Parathyroid adenoma (tissue), 2 donors: Measurements from ENCODE around the gene C9orf153.

Experiments used
- H2AFZ ChIP-seq: fragments of 300-600 bp; sonication (generic); one replicate; pipeline ENCODE4 v1.7.0; 2017; ENCODE audit warnings: antibody characterized with exemption, mild to moderate bottlenecking
- H3K27ac ChIP-seq: fragments of 300-600 bp; sonication (generic); one replicate; pipeline ENCODE4 v1.7.0; 2017
- H3K27me3 ChIP-seq: fragments of 300-600 bp; sonication (generic); one replicate; pipeline ENCODE4 v1.7.0; 2017; ENCODE audit warnings: low read length; ENCODE audit not compliant: control insufficient read depth, insufficient read depth
- H3K36me3 ChIP-seq: fragments of 300-600 bp; sonication (generic); one replicate; pipeline ENCODE4 v1.7.0; 2017; ENCODE audit warnings: low read length; ENCODE audit not compliant: control insufficient read depth, insufficient read depth
- H3K4me1 ChIP-seq: fragments of 300-600 bp; sonication (generic); one replicate; pipeline ENCODE4 v1.7.0; 2017; ENCODE audit warnings: control low read depth
- H3K4me2 ChIP-seq: fragments of 300-600 bp; sonication (generic); one replicate; pipeline ENCODE4 v1.7.0; 2017; ENCODE audit warnings: low read length
- H3K4me3 ChIP-seq: fragments of 300-600 bp; sonication (generic); one replicate; pipeline ENCODE4 v1.7.0; 2017; ENCODE audit warnings: low read depth, low read length
- H3K79me2 ChIP-seq: fragments of 300-600 bp; sonication (generic); one replicate; pipeline ENCODE4 v1.7.0; 2017; ENCODE audit warnings: control low read depth
- H3K9ac ChIP-seq: fragments of 300-600 bp; sonication (generic); one replicate; pipeline ENCODE4 v1.7.0; 2017; ENCODE audit warnings: mild to moderate bottlenecking
- H3K9me3 ChIP-seq: fragments of 300-600 bp; sonication (generic); one replicate; pipeline ENCODE4 v1.7.0; 2017; ENCODE audit warnings: low read length; ENCODE audit not compliant: control insufficient read depth
- TF ChIP-seq, protein P1 (sequence below): fragments of 300-600 bp; sonication (generic); IDR thresholded peaks from one replicate; pipeline ENCODE4 v1.7.0; 2017; ENCODE audit warnings: antibody characterized with exemption, mild to moderate bottlenecking
- donor health status: primary hyperparathyroidism.

Gene C9orf153

DNA sequence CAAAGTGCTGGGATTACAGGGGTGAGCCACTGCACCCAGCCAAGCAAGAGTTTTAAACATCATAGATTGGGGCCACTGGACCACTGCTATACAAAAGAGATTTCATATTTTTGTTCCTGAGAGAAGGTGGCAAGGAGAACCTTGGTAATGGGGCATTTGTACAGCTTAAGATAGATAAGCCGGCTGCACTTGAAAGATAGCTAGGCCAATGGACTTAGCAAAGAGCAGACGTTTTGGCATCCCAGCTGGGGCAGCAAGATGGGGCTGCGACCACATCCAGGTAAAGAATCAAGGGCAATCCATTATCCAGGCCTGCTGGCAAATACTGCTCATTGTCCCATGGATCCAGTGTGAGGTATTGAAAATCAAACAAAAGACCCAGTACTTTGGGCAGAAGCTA, 26.8 kb upstream of the C9orf153 start:
- TF ChIP-seq, protein P1, sequence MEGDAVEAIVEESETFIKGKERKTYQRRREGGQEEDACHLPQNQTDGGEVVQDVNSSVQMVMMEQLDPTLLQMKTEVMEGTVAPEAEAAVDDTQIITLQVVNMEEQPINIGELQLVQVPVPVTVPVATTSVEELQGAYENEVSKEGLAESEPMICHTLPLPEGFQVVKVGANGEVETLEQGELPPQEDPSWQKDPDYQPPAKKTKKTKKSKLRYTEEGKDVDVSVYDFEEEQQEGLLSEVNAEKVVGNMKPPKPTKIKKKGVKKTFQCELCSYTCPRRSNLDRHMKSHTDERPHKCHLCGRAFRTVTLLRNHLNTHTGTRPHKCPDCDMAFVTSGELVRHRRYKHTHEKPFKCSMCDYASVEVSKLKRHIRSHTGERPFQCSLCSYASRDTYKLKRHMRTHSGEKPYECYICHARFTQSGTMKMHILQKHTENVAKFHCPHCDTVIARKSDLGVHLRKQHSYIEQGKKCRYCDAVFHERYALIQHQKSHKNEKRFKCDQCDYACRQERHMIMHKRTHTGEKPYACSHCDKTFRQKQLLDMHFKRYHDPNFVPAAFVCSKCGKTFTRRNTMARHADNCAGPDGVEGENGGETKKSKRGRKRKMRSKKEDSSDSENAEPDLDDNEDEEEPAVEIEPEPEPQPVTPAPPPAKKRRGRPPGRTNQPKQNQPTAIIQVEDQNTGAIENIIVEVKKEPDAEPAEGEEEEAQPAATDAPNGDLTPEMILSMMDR = no peak
- H3K9me3 ChIP-seq = no peaks in the 10 kb centered on the region
- H2AFZ ChIP-seq = no peak overlapping the region
- no peak overlapping the region for H3K9ac ChIP-seq
- no peak overlapping the region for H3K27ac ChIP-seq
- no peak overlapping the region for H3K4me2 ChIP-seq
- no peaks in the 10 kb centered on the region for H3K4me1 ChIP-seq
- no peaks in the 10 kb centered on the region for H3K36me3 ChIP-seq
- peaks cover 2% of the 10 kb centered on the region for H3K79me2 ChIP-seq
- no peak overlapping the region for H3K4me3 ChIP-seq
- H3K27me3 ChIP-seq = no peaks in the 10 kb centered on the region

DNA sequence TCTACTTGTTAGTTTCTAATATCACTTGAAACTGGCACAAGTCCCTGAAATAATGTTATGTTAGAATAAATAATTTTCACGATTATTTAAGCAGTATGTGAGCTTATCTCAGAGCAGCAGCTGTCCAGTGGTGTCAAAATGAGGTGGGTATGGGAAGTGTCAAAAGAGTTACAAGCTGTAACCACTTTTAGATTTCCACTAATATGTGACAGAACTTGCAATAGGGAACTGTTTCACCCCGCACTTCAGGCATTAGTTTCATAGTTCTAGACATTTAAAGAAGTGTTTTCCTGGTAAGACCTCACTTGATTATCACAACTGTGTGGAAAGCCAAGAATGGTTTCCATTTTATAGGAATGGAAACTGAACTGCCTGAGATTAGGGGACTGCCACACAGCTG, 25.8 kb upstream of the C9orf153 start:
- Histone ChIP-seq H3K9me3 (no peaks in the 10 kb centered on the region), H3K27ac (no peak overlapping the region), H3K4me3 (no peak overlapping the region), H3K4me1 (no peaks in the 10 kb centered on the region), H3K4me2 (no peak overlapping the region), H3K36me3 (no peaks in the 10 kb centered on the region), H3K9ac (no peak overlapping the region), H3K79me2 (peaks cover 2% of the 10 kb centered on the region), H2AFZ (no peak overlapping the region), H3K27me3 (no peaks in the 10 kb centered on the region)
- TF ChIP-seq, protein P1 = no peak

DNA sequence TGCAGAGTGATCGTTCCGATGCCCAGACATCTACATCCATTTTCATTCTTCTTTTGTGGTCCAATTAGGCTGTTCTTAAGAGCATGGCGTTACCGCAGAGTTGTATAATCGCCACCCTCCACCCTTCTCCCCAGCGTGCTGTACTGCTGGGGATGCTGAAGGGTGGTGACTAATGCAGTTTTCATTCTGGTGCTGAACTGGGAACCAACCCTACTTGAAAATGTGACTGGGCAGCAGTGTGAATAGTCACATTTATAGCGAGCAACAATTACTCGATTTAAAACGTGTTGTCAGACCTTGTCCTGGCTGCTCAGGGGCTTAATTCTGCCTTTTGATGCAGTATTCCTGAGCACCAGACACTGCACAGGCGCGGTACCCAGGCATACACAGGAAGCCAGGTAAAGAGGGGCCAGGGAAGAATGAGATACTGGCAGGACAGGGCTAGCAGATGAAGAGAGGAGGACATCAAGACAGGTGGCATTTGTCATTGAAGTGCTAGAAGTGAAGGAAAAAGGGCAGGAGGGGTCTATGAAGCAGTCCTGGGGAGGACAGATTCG, 23.6 kb upstream of the C9orf153 start:
- Histone ChIP-seq H3K4me2 (peak overlapping the region; percentile 85), H3K4me1 (no peaks in the 10 kb centered on the region), H3K9ac (no peak overlapping the region), H3K4me3 (peak overlapping the region; percentile 90), H2AFZ (peak overlapping the region; percentile 97), H3K9me3 (no peaks in the 10 kb centered on the region), H3K36me3 (no peaks in the 10 kb centered on the region), H3K27ac (peak overlapping the region; percentile 88), H3K27me3 (no peaks in the 10 kb centered on the region), H3K79me2 (peaks cover 9% of the 10 kb centered on the region)
- TF ChIP-seq, protein P1 = no peak

DNA sequence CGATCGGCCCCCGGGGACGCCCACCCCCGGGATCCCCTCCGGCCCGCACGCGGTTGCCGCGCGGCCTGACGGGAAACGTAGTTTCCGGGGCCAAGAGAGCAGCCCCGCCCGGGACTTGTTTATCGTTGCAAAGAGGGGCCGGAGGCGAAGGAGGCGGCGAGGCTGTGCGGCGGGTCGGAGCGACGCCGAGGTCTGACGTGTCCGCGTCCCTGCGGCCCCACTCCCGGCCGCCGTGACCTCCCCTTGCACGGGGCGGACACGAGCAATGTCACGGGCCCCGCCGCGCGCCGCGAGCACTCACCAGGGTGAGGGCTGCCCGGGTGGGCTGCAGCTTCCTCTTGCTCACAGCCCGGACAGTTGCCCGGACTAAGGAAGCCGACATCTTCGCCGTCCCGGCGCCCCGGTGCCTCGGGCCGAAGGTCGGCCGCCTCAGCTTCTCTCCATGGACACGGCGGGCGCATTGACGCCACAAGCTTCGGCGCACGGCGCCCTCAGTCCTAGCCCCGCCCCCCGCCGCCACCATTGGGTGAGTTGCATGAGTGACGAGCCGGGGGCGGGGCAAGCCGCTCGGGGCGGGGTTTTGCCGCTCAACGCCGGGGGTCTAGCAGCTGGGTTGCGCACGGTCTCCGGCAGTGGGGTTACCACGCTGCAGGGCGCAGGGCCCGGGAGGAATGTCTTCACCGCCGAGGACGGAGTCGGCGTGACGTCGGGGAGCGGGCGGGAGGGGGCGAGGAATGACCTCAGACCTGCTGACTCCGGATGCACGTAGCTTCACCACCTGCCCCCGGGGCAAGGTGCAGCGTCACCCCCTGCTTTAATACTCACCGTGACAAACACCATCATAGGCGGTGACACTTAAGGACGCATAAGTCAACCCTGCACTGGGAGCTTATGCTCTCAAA, 22.9 kb upstream of the C9orf153 start, which contains the start of gene ISCA1:
ISCA1 (minus strand) TSS at position 462 of the 902 bp plus-strand sequence; CDS start at position 382, 80 bp downstream.
- no peaks in the 10 kb centered on the region for H3K27me3 ChIP-seq
- peak within 1 kb of the TSS; percentile 85 for H3K4me2 ChIP-seq
- H3K9ac ChIP-seq = peak within 1 kb of the TSS; percentile 19
- H3K4me1 ChIP-seq = no peaks in the 10 kb centered on the region
- H2AFZ ChIP-seq = peak within 1 kb of the TSS; percentile 97
- peak within 1 kb of the TSS; percentile 88 for H3K27ac ChIP-seq
- peaks cover 9% of the 10 kb centered on the region for H3K79me2 ChIP-seq
- no peaks in the 10 kb centered on the region for H3K9me3 ChIP-seq
- H3K4me3 ChIP-seq = peak within 1 kb of the TSS; percentile 90
- TF ChIP-seq, protein P1 = no peak
- H3K36me3 ChIP-seq = no peaks in the 10 kb centered on the region
